HG03135 (cell line): ENCODE results near the gene MPP2.
"Not testable (repeated sequence)": the region's sequence is repeated elsewhere in the genome, so short reads cannot be mapped to it uniquely, and the experiment has no call there.

Experiments
- ATAC-seq: cut with Tn5 transposase; IDR thresholded peaks from one replicate; pipeline ENCODE4 v1.9.1; 2021; ENCODE audit warnings: mild to moderate bottlenecking, moderate library complexity; ENCODE audit not compliant: unreplicated experiment

Gene MPP2

DNA sequence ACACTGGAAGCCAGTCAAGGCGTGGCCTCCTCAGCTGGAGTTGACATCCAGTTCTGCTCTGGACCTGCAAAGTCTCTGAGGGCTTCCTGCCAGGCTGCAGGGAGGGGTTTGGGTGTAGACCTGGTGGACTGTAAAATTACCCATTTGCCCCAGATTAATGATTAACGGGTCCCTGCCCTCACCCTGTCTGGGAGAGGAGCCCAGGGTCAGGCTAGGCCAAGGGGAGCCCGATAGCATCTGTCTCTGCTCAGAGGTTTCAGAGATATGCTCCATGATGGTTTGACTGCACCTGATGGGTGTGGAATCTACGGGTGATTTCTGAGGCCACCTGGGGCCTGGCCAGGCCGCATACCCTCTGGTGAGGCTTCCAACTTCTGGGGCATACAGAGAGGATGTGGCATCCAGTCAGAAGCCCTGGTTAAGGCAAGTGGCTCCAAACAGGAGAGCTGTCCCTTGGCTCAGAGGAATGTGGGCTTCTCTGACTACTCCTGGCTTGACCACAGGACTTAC lies 23.8 kb upstream of the MPP2 start:
- ATAC-seq: no peak

GRCh38 chr17:43928609-43929008 lies 21.3 kb upstream of the MPP2 start:
- no peak for ATAC-seq

GRCh38 chr17:43927929-43928328 lies 20.6 kb upstream of the MPP2 start:
- ATAC-seq: not testable (repeated sequence)

DNA sequence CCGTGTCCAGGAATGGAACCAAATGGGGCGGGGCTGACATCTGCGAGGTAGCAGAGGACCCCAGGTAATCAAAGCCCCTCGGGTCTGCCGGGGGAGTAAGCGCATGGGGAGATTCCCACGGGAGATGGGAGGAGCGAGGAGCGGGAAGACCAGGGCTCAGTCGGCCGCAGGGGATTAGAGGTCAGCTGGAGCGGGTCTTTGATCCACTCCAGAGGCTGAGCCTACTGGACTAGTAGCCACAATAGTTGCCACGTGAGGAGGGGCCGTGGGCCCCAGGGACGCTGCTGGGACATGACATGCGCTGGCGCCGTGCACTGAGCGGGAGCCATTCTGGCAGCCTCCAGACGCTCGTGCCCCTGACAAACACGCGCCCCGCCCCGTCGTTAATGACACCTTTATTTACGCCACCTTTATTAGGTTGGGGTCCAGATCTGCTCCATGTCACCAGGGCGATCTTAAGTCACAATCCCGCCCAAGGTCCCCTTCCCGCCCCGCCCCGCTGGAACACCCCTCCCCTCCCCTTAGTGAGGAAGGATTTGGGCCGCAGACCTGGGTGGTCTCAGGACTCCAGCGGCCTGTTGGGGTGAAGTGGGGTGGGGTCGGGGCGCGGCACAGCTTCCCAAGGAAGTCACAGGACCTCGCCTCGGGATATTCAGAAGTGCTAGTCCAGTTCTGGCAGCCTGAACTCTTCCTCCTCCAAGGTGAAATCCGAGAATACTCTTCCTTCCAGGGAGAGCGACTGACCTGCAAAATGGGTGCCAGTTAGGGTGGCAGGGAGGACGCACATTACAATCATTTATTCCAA lies 19.9 kb upstream of the MPP2 start:
- no peak for ATAC-seq

GRCh38 chr17:43924558-43924957 lies 17.2 kb upstream of the MPP2 start:
- no peak for ATAC-seq

DNA sequence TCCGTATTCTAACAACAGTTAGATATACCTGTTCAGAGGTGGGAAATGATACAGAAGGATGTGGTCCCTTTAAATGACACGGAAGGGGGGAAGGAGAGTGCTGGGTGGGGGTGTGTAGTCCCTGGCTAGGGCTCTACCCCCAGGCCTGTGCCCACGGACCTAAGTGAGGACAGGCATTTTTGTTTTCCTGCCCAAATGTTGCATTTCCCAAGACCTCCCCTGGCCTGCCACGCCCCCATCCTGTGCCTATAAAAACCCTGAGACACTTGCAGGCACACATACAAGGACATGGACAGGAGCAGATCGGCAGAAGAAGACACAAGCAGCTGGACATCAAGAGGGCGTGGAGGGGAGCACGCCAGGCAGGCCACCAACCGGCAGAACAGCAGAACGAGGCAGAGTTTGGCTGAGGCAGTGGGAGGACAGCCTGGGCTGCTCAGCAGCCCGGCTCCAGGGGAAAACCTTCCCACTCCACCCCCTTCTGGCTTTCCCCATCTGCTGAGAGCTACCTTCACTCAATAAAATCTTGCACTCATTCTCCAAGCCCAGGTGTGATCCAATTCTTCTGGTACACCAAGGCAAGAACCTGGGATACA lies 13.3 kb upstream of the MPP2 start:
- ATAC-seq: no peak

- ATAC-seq: no peak
These were observed 10.7 kb upstream of the MPP2 start for GRCh38 chr17:43918026-43918389.

DNA sequence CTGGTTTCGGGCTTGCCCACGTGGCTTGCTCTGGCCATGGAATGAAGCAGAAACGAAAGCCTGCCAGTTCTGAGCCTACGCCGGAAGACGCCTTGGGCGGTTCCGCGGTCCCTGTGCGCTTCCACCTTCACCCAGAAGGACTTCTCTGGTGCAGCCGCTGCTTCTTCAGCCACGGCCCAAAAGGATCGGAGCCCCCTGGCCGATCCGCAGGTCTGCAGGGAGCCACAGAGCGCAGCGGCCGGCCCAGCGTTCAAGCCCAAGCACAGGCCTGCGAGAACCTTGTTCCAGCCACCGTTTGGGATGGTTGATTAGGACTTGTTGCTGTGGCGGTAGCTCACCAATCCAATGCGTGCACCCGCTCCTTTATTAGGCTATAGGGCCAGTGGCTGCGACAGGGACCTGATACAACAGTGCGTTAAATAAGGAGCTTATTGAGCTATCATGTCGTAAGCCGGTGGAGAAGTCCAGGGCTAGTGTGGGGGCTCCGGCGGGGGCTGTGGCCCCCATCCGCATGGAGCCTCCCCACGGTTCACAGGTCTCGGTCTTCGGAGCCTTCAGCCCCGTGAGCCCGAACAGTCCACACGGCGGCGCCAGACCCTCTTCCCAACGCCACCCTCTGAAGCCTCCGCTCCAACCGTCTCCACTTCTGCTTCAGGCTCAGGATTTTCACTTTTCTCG lies 10.2 kb upstream of the MPP2 start:
- no peak for ATAC-seq

DNA sequence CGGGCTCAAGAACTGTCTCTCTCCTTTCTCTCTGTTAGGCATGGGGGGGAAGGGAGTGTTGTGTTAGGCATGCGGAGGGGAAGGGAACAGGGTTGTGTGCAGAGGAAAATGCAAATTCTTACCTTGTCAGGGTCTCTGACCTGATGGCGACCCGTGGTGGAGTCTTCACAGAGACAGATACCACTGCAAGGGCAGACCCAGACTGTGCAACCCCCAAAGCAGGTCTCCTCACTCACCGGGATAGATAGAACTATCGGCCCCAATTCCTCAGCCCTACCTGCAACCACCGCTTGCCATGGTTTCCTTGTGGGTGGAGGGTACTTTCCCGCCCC lies 9.6 kb upstream of the MPP2 start:
- ATAC-seq: no peak

GRCh38 chr17:43916385-43916784 lies 9.0 kb upstream of the MPP2 start:
- ATAC-seq: no peak

DNA sequence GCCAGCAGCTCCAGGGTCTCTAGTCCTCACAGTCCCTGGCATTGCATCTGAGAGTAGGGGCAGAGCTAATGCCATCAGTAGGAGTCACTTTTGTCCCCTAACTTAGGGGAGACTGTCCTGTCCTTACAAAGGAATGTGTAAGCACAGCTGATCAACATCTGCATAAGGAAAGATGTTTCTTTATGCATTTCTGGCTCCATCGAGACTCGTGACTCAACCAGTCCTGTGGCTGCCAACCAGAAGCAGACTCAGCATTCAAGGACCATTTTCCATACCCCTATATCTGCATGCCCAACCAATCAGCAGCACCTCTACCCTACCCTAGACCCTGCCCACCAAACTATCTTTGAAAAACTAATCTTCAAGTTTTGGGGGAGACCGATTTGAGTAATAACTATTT lies 8.2 kb upstream of the MPP2 start:
- ATAC-seq: no peak

- ATAC-seq: no peak
These were observed 7.1 kb upstream of the MPP2 start for GRCh38 chr17:43914451-43914850.

- no peak for ATAC-seq
These were observed 6.2 kb upstream of the MPP2 start for GRCh38 chr17:43913584-43913983.

GRCh38 chr17:43912635-43913304 lies 5.4 kb upstream of the MPP2 start:
- no peak for ATAC-seq

GRCh38 chr17:43911904-43912303 lies 4.6 kb upstream of the MPP2 start:
- no peak for ATAC-seq

DNA sequence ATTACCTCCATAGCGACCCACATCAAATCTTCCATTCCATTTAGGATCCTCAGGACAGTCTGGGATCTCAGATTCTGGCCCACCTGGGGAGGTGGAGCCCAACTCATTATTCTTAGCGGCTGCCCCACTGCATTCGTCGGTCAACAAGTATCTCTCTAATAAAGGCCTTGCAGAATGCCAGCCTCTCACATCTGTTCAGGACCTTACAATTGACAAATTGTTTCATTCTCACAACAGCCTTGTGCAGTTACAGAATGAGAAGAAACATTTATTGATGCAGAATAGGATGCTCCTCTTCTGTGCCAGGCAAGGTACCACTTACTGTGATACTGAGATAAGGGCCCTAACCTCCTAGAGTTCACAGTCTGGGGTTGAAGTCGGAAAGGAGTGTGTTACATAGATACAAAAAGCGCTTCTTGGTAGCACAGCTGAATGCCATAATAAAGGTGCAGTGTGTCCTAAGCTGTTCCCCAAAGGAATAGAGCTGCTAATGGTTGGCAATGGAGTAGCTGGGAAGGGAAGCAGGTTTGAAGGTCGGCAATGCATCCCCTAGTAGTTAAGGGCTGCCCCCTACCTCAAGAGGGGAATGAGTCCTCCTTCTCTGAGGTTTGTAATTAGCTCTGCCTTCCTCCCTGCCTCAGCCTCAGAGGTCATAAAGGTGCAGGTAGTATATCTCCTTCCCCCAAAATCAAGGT lies 2.3 kb upstream of the MPP2 start:
- no peak for ATAC-seq

DNA sequence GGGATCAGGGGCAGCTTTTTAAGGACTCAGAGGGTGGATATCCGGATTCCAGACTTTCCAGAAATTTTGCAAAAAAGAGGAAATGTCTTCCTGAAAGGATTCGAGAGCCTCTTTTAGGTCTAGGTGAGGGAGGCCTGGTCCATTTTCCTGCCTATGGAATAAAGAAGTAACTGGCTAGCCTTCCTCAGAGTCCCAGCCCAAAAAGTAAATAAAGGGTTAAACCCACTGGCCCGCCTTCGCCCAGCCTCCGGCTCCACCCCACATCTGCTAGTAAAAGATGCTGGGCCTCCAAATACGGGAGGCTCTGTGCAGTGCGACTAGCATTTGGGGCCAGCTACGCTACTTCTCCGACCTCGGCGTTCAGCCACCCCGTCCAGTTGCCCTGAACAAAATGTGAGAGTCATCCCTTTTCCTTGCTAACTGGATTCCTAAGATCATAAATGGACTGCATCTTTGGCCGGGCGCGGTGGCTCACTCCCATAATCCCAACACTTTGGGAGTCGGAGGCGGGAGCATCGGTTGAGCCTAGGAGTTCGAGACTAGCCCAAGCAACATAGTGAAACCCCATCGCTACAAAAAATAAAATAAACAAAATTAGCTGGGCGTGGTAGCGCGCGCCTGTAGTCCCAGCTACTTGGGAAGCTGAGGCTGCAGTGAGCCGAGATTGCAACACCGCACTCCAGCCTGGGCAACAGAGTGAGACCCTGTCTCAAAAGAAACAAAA lies 824 bp upstream of the MPP2 start:
- no peak for ATAC-seq

DNA sequence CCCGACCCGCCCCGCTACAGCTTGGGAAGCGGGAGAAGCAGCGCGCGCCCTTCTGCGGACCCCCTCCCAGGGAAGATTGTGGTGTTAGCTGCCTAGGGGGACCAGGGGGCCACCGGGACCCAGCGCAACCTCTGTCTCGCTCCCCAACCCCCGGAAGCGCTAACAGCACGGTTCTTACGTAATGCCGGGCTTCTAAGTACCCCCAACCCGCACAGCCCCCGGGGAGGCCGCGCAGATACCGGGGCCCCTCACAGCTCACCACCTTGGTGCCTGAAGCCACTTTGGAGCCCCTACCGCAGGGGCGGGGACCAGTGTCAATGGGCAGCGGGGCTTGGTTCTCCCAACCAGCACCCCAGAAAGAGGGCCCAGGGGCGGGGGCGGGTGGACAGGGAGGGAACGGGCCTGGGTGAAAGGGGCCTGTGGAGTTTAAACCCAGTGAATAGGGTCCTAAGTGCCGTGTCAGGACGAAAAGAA lies 348 bp downstream of the MPP2 start:
- no peak for ATAC-seq

- no peak for ATAC-seq
These were observed 1.1 kb downstream of the MPP2 start for GRCh38 chr17:43905985-43906852.
